SK-N-SH (cell line): ENCODE data around the gene VGLL4. TPM values are rescaled to one million over a fixed set of nuclear protein-coding genes. Genes with fewer than 3 reads are reported as not detected.
A peak's percentile ranks its signal among the peaks of the same experiment; 100 is the strongest.

ENCODE experiments used
- CTCF ChIA-PET: fragments of 300-600, 350-600 bp; formaldehyde crosslinking; extraction: SDS; loops from one replicate; lab custom pipeline; 2021; lab: Yijun Ruan, JAX
- POLR2A ChIA-PET: fragments of 350-600 bp; sonication (Branson Sonifier 250); formaldehyde crosslinking; extraction: SDS; loops from one replicate; lab custom pipeline; 2020; ENCODE audit warnings: antibody characterized with exemption, inconsistent platforms; lab: Yijun Ruan, JAX
- DNase-seq: peaks from one replicate; pipeline ENCODE4 v3.0.0; 2012
- H2AFZ ChIP-seq: fragments of 200-600 bp; sonication (generic); 2 replicates; pipeline ENCODE4 v1.8.1; 2016; ENCODE audit warnings: antibody characterized with exemption, mild to moderate bottlenecking, low read depth
- H3F3A ChIP-seq: fragments of 200-600 bp; sonication (generic); replicated peaks from 2 replicates; pipeline ENCODE3; 2016; ENCODE audit warnings: antibody characterized with exemption, mild to moderate bottlenecking; ENCODE audit not compliant: insufficient read depth
- H3K27ac ChIP-seq, 2 experiments: fragments of 200-500 bp in 1 of 2; fragments of 200-600 bp in 1 of 2; sonication (Bioruptor generic) in 1 of 2; sonication (generic), shearing (Covaris generic) in 1 of 2; 2 replicates each; pipeline versions ENCODE4 v1.5.1 to v1.6.1; 2014 to 2016; ENCODE audit warnings: low read depth in 2 of 2, inconsistent platforms in 1 of 2, low read length in 1 of 2, mild to moderate bottlenecking in 1 of 2, mixed read lengths in 1 of 2
- H3K27me3 ChIP-seq: fragments of 200-600 bp; sonication (generic), shearing (Covaris generic); 2 replicates; pipeline ENCODE4 v1.6.1; 2016; ENCODE audit warnings: mixed run types; ENCODE audit not compliant: insufficient read depth
- H3K36me3 ChIP-seq, 2 experiments: fragments of 200-500 bp in 1 of 2; fragments of 200-600 bp in 1 of 2; sonication (Bioruptor generic) in 1 of 2; sonication (generic) in 1 of 2; replicated peaks in 1 of 2; 2 replicates each; pipeline versions ENCODE3 to v1.5.1; 2014 to 2016; ENCODE audit warnings: low read length in 1 of 2, mild to moderate bottlenecking in 1 of 2; ENCODE audit not compliant: insufficient read depth in 2 of 2, control insufficient read depth in 1 of 2
- H3K4me1 ChIP-seq, 2 experiments: fragments of 200-500 bp in 1 of 2; fragments of 200-600 bp in 1 of 2; sonication (Bioruptor generic) in 1 of 2; sonication (generic), shearing (Covaris generic) in 1 of 2; 2 replicates each; pipeline versions ENCODE4 v1.5.1 to v1.6.1; 2014 to 2016; ENCODE audit warnings: low read depth in 1 of 2, low read length in 1 of 2, mixed run types in 1 of 2; ENCODE audit not compliant: insufficient read depth in 2 of 2, control insufficient read depth in 1 of 2
- H3K4me2 ChIP-seq: fragments of 200-600 bp; sonication (generic), shearing (Covaris generic); 2 replicates; pipeline ENCODE4 v1.6.1; 2017; ENCODE audit warnings: mixed run types
- H3K4me3 ChIP-seq, 2 experiments: fragments of 200-500 bp in 1 of 2; fragments of 200-600 bp in 1 of 2; sonication (Bioruptor generic) in 1 of 2; sonication (generic), shearing (Covaris generic) in 1 of 2; 2 replicates each; pipeline versions ENCODE4 v1.5.1 to v1.8.1; 2014 to 2016; ENCODE audit warnings: low read depth in 2 of 2, inconsistent platforms in 1 of 2, low read length in 1 of 2, mild to moderate bottlenecking in 1 of 2, mixed read lengths in 1 of 2, moderate library complexity in 1 of 2
- H3K79me2 ChIP-seq: fragments of 200-600 bp; sonication (generic); 2 replicates; pipeline ENCODE4 v1.8.1; 2017; ENCODE audit warnings: mild to moderate bottlenecking; ENCODE audit not compliant: insufficient read depth
- H3K9ac ChIP-seq: fragments of 200-600 bp; sonication (generic); 2 replicates; pipeline ENCODE4 v1.6.1; 2017; ENCODE audit warnings: mixed run types
- H3K9me2 ChIP-seq: fragments of 200-600 bp; sonication (generic); 2 replicates; pipeline ENCODE4 v1.6.1; 2017; ENCODE audit warnings: mixed run types
- H3K9me3 ChIP-seq: fragments of 200-600 bp; sonication (generic); 2 replicates; pipeline ENCODE4 v1.6.1; 2017; ENCODE audit warnings: mixed run types, mild to moderate bottlenecking, moderate library complexity
- H4K20me1 ChIP-seq: fragments of 200-600 bp; sonication (generic); 2 replicates; pipeline ENCODE4 v1.6.1; 2017; ENCODE audit warnings: mild to moderate bottlenecking, mixed run types; ENCODE audit not compliant: insufficient read depth
- ELF1 ChIP-seq: IDR thresholded peaks from 2 replicates; pipeline ENCODE4 v1.4.0; 2012
- GATA2 ChIP-seq: sonication (generic); formaldehyde crosslinking; IDR thresholded peaks from 2 replicates; pipeline ENCODE4 v1.5.0; 2020; ENCODE audit warnings: mild to moderate bottlenecking, missing genetic modification reagents
- MAX ChIP-seq: IDR thresholded peaks from 2 replicates; pipeline ENCODE4 v1.4.0; 2012; ENCODE audit warnings: low read depth
- MEF2A ChIP-seq: IDR thresholded peaks from 2 replicates; pipeline ENCODE4 v1.4.0; 2012; ENCODE audit warnings: low read depth, borderline replicate concordance
- MXI1 ChIP-seq: IDR thresholded peaks from 2 replicates; pipeline ENCODE4 v1.6.1; 2012; ENCODE audit warnings: mild to moderate bottlenecking, low read depth, low read length, improper control_type of control experiment
- NFIC ChIP-seq: IDR thresholded peaks from 2 replicates; pipeline ENCODE4 v1.4.0; 2012; ENCODE audit warnings: borderline replicate concordance
- POLR2AphosphoS5 ChIP-seq: IDR thresholded peaks from 2 replicates; pipeline ENCODE4 v1.6.1; 2012; ENCODE audit warnings: low read depth, low read length
- RCOR1 ChIP-seq: fragments of 150-350 bp; IDR thresholded peaks from 2 replicates; pipeline ENCODE4 v1.6.1; 2017; ENCODE audit warnings: antibody characterized with exemption, low read length
- REST ChIP-seq: IDR thresholded peaks from 2 replicates; pipeline ENCODE4 v1.6.1; 2012; ENCODE audit warnings: mild to moderate bottlenecking, low read depth, low read length, moderate library complexity
- RFX5 ChIP-seq: IDR thresholded peaks from 2 replicates; pipeline ENCODE4 v1.6.1; 2012; ENCODE audit warnings: mild to moderate bottlenecking, improper control_type of control experiment, low read length
- RXRA ChIP-seq: IDR thresholded peaks from 2 replicates; pipeline ENCODE4 v1.4.0; 2012; ENCODE audit warnings: low read depth, mild to moderate bottlenecking, borderline replicate concordance
- USF1 ChIP-seq: IDR thresholded peaks from 2 replicates; pipeline ENCODE4 v1.4.0; 2012; ENCODE audit warnings: low read depth, borderline replicate concordance
- USF2 ChIP-seq: fragments of 150-350 bp; IDR thresholded peaks from 2 replicates; pipeline ENCODE4 v1.6.1; 2017; ENCODE audit warnings: antibody characterized with exemption, low read length, low read depth, borderline replicate concordance
- WGBS: methylation state at CpG from one replicate; pipeline ENCODE4 v1.1.6; 2017; ENCODE audit warnings: low lambda C conversion rate; 5-methylcytosine and 5-hydroxymethylcytosine counted together
- polyA plus RNA-seq, 3 experiments: library from polyadenylated mRNA; depleted of rRNA; stranded (reverse); fragments of >200 nt; gene quantifications; 2 replicates each; pipeline ENCODE4 v1.2.3, GENCODE V29; 2012

VGLL4 gene
- polyA plus RNA-seq, 1 of the 3 experiments (the other 2 are of a cell fraction) = 48.9 TPM

GRCh38 chr3:11563159-11563864 lies 80.4 kb downstream of the VGLL4 start (continued):
- no peak for TF ChIP-seq USF1

GRCh38 chr3:11562277-11562881 lies 81.3 kb downstream of the VGLL4 start:
- ChIA-PET POLR2A (no interaction called here), CTCF (interaction anchor here (0.8 to 1.1 kb wide), 3 partner anchors 31 to 183 kb away, joined by 3 to 4 read pairs (median 4); no protein-coding TSS in a partner anchor)
- Histone ChIP-seq H3K27me3 (no peaks in the 10 kb centered on the region), H3K79me2 (peaks cover 92% of the 10 kb centered on the region), H3K36me3 (peaks cover 18 to 54% of the 10 kb centered on the region in 2 experiments), H3K4me2 (no peak overlapping the region), H3K9me2 (no peaks in the 10 kb centered on the region), H3K4me1 (peaks cover 12 to 42% of the 10 kb centered on the region in 2 experiments; a peak in 3 of 4 replicates), H3K9ac (no peak overlapping the region), H2AFZ (no peak overlapping the region), H3K9me3 (no peaks in the 10 kb centered on the region), H3K4me3 (no peak overlapping the region), H4K20me1 (peaks cover 73% of the 10 kb centered on the region), H3F3A (peaks cover 9% of the 10 kb centered on the region), H3K27ac (peak overlapping the region in 1 of 2 experiments; percentile 36; a peak in 1 of 4 replicates)
- no peak for DNase-seq
- WGBS = 95% methylated on average over 14 of the region's 17 CpGs
- TF ChIP-seq MAX (no peak), USF2 (no peak), RFX5 (no peak), MXI1 (no peak), ELF1 (no peak), RXRA (no peak), RCOR1 (no peak), NFIC (no peak), MEF2A (no peak), POLR2AphosphoS5 (no peak), GATA2 (CRISPR knock-in tag) (no peak), REST (no peak)
